ENCODE data around the gene MPHOSPH8. TPM values are rescaled to one million over a fixed set of nuclear protein-coding genes. Genes with fewer than 3 reads are reported as not detected.

The MPHOSPH8 gene, protein sequence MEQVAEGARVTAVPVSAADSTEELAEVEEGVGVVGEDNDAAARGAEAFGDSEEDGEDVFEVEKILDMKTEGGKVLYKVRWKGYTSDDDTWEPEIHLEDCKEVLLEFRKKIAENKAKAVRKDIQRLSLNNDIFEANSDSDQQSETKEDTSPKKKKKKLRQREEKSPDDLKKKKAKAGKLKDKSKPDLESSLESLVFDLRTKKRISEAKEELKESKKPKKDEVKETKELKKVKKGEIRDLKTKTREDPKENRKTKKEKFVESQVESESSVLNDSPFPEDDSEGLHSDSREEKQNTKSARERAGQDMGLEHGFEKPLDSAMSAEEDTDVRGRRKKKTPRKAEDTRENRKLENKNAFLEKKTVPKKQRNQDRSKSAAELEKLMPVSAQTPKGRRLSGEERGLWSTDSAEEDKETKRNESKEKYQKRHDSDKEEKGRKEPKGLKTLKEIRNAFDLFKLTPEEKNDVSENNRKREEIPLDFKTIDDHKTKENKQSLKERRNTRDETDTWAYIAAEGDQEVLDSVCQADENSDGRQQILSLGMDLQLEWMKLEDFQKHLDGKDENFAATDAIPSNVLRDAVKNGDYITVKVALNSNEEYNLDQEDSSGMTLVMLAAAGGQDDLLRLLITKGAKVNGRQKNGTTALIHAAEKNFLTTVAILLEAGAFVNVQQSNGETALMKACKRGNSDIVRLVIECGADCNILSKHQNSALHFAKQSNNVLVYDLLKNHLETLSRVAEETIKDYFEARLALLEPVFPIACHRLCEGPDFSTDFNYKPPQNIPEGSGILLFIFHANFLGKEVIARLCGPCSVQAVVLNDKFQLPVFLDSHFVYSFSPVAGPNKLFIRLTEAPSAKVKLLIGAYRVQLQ
- 10 to 100 TPM; 27.6 to 31.3 TPM for total RNA-seq

DNA sequence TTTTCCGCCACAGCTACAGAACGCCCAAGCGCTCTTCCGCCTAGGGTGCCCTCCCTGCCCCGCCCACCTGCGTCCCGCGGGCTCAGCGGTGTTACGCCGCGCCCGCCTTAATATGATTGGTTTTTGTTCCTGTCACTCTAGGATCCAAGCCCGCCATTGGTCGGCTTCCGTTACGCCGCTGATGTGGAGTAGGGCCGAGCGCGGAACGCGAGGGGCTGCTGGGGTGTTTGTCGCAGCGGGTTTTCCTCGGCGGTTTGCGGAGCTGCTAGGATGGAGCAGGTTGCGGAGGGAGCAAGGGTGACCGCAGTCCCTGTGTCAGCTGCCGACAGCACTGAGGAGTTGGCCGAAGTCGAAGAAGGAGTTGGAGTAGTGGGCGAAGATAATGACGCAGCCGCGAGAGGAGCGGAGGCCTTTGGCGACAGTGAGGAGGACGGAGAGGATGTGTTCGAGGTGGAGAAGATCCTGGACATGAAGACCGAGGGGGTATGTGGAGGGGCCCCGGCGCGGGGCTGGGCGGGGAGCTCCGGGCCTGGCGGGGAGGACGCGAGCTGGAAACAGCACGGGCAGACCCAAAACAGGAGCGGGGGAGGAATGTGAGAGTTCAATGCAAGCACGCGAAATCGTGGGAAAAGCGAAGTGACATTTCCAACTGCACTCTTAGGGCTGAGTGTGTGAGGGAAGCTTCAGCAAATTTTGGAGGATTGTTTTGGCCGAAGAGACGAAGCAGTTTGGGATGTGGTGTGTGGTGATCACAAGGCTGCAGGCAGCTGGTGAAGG is at the start of gene MPHOSPH8:
Gene MPHOSPH8 (plus strand): TSS at position 181 of the 777 bp plus-strand sequence. CDS start 90 bp downstream, at position 271.
- peaks cover 47% of the 10 kb centered on the region for H3K36me3 Mint-ChIP-seq
- peak within 1 kb of the TSS; percentile 100 for H3K4me3 Mint-ChIP-seq
- peaks cover 33% of the 10 kb centered on the region for H3K4me1 Mint-ChIP-seq
- H3K27ac Mint-ChIP-seq, result peak within 1 kb of the TSS; percentile 99
- peaks cover 7% of the 10 kb centered on the region for H3K9me3 Mint-ChIP-seq
- peak; percentile 94 for DNase-seq
- no peaks in the 10 kb centered on the region for H3K27me3 Mint-ChIP-seq

DNA sequence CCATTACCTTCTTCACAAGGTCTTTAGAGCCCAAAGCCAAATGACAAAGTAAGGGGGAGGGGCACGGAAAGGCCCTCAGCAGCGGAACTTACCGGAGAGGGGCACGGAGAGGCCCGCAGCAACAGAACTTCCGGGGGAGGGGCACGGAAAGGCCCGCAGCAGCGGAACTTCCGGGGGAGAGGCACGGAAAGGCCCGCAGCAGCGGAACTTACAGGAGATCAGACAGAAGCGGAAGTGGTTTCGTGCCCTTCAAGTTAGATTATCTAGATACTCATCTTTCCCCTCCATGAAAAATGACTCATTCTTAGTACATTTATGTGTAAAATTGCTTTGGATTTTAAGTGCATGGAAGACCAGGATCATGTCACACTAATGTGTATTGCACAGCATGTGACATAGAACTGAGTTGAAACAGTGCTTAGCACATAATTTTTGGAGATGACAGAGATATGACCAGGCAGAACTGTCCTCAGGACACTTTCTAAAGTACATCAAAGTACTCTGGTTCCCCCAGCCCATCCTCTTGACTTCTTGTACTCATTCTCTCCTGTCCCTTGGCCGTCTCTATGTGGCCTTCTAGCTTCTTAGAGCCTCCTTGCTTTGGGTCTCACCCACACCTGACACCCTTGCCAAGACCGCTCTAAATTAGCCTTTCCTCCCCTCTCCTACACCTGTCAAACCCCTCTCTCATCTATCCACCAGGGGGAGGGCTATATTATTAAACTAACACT is 46.4 kb upstream of the MPHOSPH8 start:
- H3K36me3 Mint-ChIP-seq, result peaks cover 7% of the 10 kb centered on the region

DNA sequence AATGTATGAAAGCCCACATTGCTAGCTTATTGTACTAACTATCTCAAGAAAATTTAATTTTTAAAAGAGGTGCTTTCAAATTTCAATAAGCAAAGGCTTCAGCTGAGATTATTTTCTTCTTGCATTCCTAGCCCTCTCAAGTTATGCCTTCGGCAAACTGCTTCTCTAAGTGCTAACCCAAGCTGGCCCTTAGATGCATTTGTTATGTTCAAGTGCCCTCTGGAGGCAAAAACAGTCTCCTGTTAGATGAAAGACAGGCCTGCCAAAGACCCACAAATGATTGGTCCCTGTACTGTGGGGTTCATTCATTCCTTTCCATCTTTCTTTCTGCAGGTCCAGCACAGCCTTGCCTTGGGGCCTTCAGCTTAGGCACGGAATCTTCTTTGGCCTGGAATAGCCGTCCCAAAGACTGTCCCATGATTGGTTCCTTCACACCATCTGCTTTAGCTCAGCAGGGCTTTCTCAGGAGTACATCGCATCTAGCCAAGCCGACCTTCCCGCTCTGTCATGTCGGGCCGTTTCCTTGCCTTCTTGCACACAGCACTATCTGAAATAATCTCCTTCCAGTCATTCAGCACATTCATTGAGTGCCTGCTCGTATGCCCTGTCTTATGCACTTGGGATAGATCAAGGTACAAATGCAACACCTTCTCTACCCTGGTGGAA is 45.7 kb upstream of the MPHOSPH8 start:
- H3K27ac Mint-ChIP-seq, result peak overlapping the region; percentile 94
- peaks cover 15% of the 10 kb centered on the region for H3K4me1 Mint-ChIP-seq
- H3K36me3 Mint-ChIP-seq, result peaks cover 7% of the 10 kb centered on the region
- H3K27me3 Mint-ChIP-seq, result no peaks in the 10 kb centered on the region
- H3K9me3 Mint-ChIP-seq, result peaks cover 10% of the 10 kb centered on the region
- DNase-seq, result peak; percentile 17
- H3K4me3 Mint-ChIP-seq, result peak overlapping the region; percentile 81

More for the DNA sequence above, 46.4 kb upstream of the MPHOSPH8 start:
- Mint-ChIP-seq H3K9me3 (peaks cover 14% of the 10 kb centered on the region), H3K27ac (peak overlapping the region; percentile 94), H3K4me1 (peaks cover 15% of the 10 kb centered on the region), H3K4me3 (peak overlapping the region; percentile 81), H3K27me3 (no peaks in the 10 kb centered on the region)
- DNase-seq, result peak; percentile 83

DNA sequence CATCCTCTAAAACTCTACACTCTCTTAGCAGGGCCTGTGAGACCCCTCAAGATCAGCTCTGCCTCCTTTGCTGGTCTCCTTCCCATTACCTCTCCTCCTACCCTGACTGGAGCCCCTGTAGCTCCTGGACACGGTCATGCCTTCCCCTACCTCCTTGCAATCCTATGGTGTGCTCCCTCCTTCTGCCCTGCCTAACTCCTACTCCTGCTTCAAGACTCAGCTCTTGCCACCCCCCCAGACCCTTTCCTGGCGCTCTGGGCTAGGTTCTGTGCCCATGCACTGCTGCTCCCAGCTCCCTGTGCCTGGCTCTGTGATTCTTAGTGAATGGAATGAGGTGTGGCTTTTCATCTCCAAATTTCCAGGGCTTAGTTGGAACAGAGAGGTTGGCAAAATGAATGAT is 44.1 kb upstream of the MPHOSPH8 start:
- H3K27ac Mint-ChIP-seq, result no peak overlapping the region
- H3K4me1 Mint-ChIP-seq, result peaks cover 15% of the 10 kb centered on the region
- H3K36me3 Mint-ChIP-seq, result peaks cover 4% of the 10 kb centered on the region
- no peaks in the 10 kb centered on the region for H3K27me3 Mint-ChIP-seq
- no peak overlapping the region for H3K4me3 Mint-ChIP-seq
- DNase-seq, result no peak
- H3K9me3 Mint-ChIP-seq, result no peaks in the 10 kb centered on the region

DNA sequence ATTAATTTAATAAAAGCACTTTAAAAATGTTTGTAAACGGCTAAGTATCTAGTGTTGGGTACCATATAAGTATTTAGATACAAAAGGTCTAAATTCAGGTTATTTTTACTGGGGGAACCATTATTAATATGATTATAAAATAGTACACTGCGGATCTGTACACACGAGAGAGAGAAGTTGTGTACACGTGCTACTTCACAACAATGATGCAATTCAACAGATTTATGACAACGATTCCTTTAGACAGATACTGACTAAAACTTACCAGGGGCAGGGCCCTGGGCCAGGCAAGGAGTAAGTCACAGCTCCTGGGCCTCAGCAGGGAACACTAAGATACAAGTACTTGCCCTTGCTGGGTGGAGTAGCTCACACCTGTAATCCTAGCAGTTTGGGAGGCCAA is 43.0 kb upstream of the MPHOSPH8 start:
- no peak overlapping the region for H3K4me3 Mint-ChIP-seq
- DNase-seq, result no peak
- H3K36me3 Mint-ChIP-seq, result peaks cover 2% of the 10 kb centered on the region
- H3K9me3 Mint-ChIP-seq, result no peaks in the 10 kb centered on the region
- no peak overlapping the region for H3K27ac Mint-ChIP-seq
- peaks cover 15% of the 10 kb centered on the region for H3K4me1 Mint-ChIP-seq
- no peaks in the 10 kb centered on the region for H3K27me3 Mint-ChIP-seq

DNA sequence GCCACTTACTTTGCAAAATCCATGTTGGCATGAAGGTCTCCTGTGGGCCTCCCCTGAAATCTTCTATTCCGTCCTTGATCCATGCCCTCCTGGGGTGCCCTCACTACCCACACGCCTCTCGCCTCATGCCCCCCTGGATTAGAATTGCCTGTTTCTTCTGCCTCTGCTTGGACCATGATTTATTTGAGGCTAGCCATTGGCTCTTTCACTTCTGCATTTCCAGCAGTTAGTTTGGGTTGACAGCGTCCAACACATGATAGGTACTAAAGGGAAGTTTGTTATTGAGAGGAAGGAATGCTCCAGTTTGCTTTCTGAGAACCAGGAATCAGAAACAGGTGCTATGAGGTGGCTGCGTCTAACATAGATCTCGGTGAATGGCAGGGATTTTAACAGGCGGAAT is 41.6 kb upstream of the MPHOSPH8 start:
- Mint-ChIP-seq H3K9me3 (no peaks in the 10 kb centered on the region), H3K36me3 (no peaks in the 10 kb centered on the region), H3K4me1 (peaks cover 11% of the 10 kb centered on the region), H3K4me3 (no peak overlapping the region), H3K27me3 (peaks cover 4% of the 10 kb centered on the region), H3K27ac (no peak overlapping the region)
- DNase-seq, result no peak

DNA sequence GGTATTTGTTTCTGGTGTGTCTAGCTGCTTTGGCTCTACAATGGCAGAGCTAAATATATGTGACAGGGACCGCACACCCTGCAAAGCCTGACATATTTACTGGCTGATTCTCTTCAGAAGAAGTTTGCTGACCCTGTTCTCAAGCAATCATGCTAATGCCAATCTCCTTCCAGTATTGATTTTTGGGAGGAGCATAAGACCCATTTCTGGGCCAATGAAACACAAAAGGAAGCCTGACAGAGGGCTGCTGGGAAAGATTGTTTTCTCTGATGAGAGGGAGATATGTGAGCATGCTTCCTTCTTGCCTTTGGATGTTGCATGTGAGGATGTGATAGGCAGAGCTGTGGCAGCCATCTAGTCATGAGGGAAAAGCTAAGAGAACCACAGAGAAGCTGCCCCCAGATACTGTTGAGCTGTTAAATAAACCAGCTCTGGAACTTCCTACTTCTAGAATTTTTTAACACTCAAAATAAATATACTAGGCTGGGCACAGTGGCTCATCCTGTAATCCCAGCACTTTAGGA is 40.7 kb upstream of the MPHOSPH8 start:
- Mint-ChIP-seq H3K36me3 (no peaks in the 10 kb centered on the region), H3K4me3 (no peak overlapping the region), H3K27me3 (peaks cover 8% of the 10 kb centered on the region), H3K4me1 (peaks cover 5% of the 10 kb centered on the region), H3K27ac (no peak overlapping the region), H3K9me3 (no peaks in the 10 kb centered on the region)
- no peak for DNase-seq

DNA sequence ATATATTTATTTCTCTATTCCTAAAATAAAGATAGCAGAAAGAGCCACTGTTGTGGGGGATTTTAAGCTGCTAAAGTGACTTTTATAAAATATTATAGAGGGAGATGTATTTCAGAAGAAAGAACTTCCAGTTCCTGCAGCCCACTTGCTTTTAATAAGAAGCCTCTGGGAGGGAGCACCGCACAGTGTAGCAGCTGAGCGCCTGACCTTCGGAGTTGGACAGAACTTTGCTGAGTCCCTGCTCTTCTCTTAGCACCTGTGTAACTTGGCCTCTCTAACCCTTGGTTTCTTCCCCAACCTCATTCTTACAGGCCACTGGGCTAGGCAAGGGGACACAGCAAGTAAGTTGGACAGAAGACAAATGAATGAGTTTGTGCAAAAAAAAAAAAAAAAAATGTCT is 37.4 kb upstream of the MPHOSPH8 start:
- Mint-ChIP-seq H3K9me3 (no peaks in the 10 kb centered on the region), H3K4me1 (no peaks in the 10 kb centered on the region), H3K36me3 (no peaks in the 10 kb centered on the region), H3K27me3 (peaks cover 31% of the 10 kb centered on the region), H3K27ac (no peak overlapping the region), H3K4me3 (no peak overlapping the region)
- DNase-seq, result no peak

DNA sequence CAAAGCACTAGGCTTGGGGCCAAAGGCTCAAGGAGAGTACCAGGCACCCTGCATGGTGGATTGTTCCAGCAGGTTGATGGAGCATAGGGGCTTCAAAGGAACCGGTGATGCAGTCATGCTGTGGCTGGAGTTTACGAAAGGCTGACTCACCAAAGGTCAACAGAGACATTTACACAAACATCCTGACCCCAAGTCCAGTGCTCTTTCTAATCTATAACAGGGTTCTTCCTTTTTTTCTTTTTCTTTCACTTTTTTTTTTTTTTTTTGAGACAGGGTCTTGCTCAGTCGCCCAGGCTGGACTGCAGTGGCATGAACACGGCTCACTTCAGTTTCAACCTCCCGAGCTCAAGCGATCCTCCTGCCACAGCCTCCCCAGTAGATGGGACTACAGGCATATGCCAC is 36.5 kb upstream of the MPHOSPH8 start:
- H3K9me3 Mint-ChIP-seq, result no peaks in the 10 kb centered on the region
- H3K4me1 Mint-ChIP-seq, result no peaks in the 10 kb centered on the region
- no peak overlapping the region for H3K4me3 Mint-ChIP-seq
- H3K27me3 Mint-ChIP-seq, result peaks cover 33% of the 10 kb centered on the region
- DNase-seq, result no peak
- H3K27ac Mint-ChIP-seq, result no peak overlapping the region
- no peaks in the 10 kb centered on the region for H3K36me3 Mint-ChIP-seq

DNA sequence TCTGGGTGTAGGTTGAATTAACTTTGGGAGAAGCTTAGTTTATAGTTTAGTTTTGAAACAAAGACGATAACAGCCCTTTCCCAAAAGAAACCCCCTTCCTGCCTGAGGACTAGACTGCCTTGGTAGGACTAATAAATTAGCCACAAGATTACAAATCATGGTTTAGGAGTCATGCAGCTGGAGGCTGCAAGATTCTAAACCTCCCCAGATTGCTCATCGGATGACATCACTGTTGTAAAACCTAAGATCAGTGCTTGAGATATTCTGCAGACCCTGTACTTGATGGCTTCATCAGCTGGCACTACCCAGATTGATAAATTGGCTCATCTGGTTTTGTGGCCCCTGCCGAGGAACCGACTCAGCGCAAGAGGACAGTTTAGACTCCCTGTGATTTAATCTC is 35.9 kb upstream of the MPHOSPH8 start:
- Mint-ChIP-seq H3K4me3 (no peak overlapping the region), H3K27ac (no peak overlapping the region), H3K4me1 (peaks cover under 1% of the 10 kb centered on the region), H3K9me3 (no peaks in the 10 kb centered on the region), H3K27me3 (peaks cover 34% of the 10 kb centered on the region), H3K36me3 (no peaks in the 10 kb centered on the region)
- DNase-seq, result no peak

DNA sequence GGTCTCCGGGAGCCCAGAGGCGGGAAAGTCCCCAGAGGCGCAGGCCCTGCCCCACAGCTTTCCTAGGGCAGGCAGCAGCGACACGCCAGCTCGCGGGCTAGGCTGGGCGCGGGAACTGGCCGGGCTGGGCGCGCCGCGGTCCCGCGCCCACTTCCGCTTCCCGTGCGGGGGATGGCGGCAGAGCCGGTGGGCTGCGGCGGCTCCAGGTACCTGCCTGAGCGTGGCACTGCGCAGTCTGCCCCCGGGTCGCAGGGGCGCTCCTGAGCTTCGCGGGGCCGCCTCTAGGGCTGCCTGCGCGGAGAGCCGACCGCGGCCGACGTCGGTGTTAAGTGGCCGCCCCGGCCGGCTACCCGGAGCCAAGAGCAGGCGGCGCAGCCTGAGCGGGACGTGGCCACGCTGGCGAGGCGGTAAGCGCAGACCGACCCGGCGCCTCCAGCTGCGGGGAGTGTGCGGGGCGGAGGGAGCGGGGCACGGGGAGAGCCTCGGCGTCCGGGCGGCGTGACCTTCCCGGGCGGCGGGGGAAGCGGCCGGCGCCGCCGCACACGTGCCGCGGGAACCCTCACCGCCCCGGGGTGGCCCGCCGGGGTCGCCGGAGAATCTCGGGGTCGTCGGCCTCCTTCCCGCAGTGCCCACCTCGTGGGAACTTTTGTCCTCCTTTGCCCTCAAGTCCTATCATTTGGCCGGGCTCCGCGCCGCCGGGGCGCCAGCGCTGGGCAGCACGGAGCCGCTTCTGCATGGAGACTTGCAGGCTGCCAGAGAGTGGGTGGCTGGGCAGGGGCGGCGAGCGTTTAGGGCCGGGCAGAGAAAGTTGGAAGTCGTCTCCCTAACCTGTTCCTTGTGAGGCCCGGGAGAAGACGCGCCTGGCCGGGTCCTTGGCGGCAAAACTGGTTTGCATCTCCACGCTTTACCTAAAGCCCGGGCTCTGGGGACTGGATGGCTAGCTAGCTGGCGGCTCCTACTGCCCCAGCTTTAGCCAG is 31.4 kb upstream of the MPHOSPH8 start:
- peaks cover 5% of the 10 kb centered on the region for H3K4me1 Mint-ChIP-seq
- H3K27ac Mint-ChIP-seq, result no peak overlapping the region
- peak; percentile 72 for DNase-seq
- H3K4me3 Mint-ChIP-seq, result peak overlapping the region; percentile 71
- peaks cover 8% of the 10 kb centered on the region for H3K9me3 Mint-ChIP-seq
- H3K27me3 Mint-ChIP-seq, result peaks cover 56% of the 10 kb centered on the region
- H3K36me3 Mint-ChIP-seq, result peaks cover 31% of the 10 kb centered on the region

DNA sequence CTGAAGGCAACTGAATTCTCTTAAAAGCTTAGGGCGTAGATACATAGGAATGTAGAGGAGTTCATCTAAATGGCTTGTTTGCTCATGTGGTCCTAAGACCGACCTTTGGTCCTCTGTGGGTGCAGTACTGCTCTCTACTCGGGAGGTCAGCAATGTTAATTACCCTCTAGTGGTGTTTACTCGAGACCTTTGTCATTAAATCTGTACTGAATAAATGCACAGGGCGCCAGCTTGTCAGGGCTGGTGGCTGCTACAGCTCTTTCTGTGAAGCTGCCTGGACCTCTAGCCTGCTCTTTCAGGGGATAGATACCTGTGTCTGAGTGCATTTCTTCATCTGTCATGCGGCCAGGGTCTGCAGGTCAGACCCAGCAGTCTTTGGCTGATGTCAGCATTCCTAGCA is 29.2 kb upstream of the MPHOSPH8 start:
- Mint-ChIP-seq H3K27me3 (peaks cover 43% of the 10 kb centered on the region), H3K4me1 (peaks cover 5% of the 10 kb centered on the region), H3K36me3 (peaks cover 41% of the 10 kb centered on the region), H3K9me3 (peaks cover 8% of the 10 kb centered on the region), H3K27ac (no peak overlapping the region), H3K4me3 (no peak overlapping the region)
- no peak for DNase-seq

Measured in activated naive CD8-positive, alpha-beta T cell treated with anti-CD3 and anti-CD28 coated beads for 36 hours (primary cell).